ENCODE measurements around the gene ADAT3. TPM values are rescaled to one million over a fixed set of nuclear protein-coding genes. Genes with fewer than 3 reads are reported as not detected.
A peak's percentile ranks its signal among the peaks of the same experiment; 100 is the strongest.

Gene ADAT3
- polyA plus RNA-seq, 6 donors from 2014 or later, result 1.9 to 6.1 (median 3.6) TPM

DNA sequence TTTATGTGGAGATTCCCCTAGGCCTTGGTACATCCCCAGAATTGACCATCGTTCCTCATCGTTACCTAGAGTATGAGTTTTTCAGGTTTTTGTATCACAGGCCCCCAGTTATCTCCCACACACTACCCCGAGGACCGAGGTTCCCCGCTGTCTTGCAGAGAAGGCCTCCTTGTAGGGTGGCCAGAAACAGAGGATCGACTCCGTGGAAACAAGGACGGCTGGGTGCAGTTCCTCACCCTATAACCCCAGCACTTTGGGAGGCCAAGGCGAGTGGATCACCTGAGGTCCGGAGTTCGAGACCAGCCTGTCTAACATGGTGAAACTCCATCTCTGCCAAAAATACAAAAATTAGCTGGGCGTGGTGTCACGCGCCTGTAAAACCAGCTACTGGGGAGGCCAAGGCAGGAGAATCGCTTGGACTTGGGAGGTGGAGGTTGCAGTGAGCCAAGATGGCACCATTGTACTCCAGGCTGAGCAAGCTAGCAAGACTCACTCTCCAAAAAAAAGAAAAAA is 720 bp downstream of the ADAT3 start:
- Mint-ChIP-seq H3K27ac (peak overlapping the region; percentile 63 to 99 (median 93)), H3K4me3 (peak overlapping the region; percentile 85 to 94 (median 90)), H3K27me3 (no peaks in the 10 kb centered on the region), H3K36me3 (no peaks in the 10 kb centered on the region), H3K9me3 (no peaks in the 10 kb centered on the region), H3K4me1 (peaks cover 38 to 68% (median 66%) of the 10 kb centered on the region in 3 donors)
- no peak for DNase-seq
- no peak for ATAC-seq (ENCODE audit: low read depth in 2 of 2)

DNA sequence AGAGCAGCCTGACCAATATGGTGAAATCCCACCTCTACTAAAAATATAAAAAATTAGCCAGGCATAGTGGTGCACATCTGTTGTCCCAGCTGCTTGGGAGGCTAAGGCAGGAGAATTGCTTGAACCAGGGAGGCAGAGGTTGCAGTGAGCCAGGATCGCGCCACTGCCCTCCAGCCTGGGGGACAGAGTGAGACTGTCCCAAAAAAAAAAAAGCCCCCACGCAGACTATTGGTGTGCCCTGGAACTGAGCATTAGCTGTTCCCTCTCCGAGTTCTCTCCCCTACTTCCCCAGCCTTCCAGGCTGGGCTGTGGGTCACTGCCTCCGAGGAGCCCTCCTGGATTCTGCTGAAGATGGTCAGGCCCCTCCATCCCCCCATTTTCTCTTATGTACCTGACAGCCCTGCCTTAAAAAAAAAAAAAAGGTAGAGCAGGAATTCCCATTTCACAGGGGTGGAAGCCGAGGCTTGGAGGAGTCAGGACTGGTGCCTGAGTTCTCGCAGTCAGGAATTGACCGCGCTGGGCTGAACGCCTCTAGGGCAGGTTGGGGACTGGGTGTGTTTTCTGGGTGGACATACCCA is 1.9 kb downstream of the ADAT3 start:
- H3K4me3 Mint-ChIP-seq, result peak overlapping the region in 7 of 8 donors; percentile 24 to 70 (median 49)
- H3K27me3 Mint-ChIP-seq, result no peaks in the 10 kb centered on the region
- no peaks in the 10 kb centered on the region for H3K9me3 Mint-ChIP-seq
- DNase-seq, result no peak
- peaks cover 35 to 67% (median 62%) of the 10 kb centered on the region in 3 donors for H3K4me1 Mint-ChIP-seq
- ATAC-seq (ENCODE audit: low read depth in 2 of 2), result no peak
- H3K36me3 Mint-ChIP-seq, result no peaks in the 10 kb centered on the region
- no peak overlapping the region for H3K27ac Mint-ChIP-seq

DNA sequence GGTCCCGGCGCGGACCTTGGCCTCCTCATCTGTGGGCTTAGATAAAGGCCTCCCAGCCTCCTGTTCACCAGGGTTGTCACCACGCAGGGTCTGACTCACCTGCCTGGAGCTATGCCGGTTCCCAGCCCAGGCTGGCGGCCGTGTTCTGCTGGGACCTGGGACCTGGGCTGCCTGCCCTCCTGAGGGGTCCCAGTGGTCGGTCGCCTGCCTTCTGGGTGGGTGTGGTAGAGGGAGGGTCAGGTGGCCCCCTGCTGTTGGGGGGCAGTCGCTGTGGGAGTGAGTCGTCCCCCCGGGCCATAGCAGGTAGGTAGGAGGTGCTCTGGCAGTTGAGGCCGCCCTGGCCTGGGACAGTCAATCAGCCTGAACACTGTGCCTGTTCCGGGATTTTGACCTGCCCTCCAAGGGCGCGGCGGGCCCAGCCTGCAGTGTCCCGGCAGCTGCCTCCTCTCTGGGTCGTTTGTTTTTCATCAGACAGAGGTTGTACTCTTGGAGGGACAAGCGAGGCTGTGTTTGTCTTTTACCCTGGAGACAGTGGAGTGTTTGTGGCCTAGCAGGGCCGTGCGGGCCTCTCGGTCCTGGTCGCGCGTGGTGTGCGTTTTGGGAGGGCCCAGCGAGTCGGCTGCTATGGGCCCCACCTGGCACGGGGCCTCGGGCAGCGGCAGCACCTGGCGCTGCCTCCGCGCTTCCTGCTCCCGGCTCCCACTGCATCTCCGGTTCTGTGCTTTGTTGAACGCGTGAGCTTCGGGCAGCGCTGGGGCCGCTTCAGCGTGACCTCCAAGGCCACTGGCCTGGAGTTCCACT is 2.6 kb downstream of the ADAT3 start:
- Mint-ChIP-seq H3K9me3 (no peaks in the 10 kb centered on the region), H3K36me3 (no peaks in the 10 kb centered on the region), H3K4me3 (peak overlapping the region in 3 of 8 donors; percentile 6 to 70 (median 44)), H3K27ac (no peak overlapping the region), H3K4me1 (peaks cover 35 to 65% (median 62%) of the 10 kb centered on the region in 3 donors), H3K27me3 (no peaks in the 10 kb centered on the region)
- ATAC-seq (ENCODE audit: low read depth in 2 of 2) (no peak), DNase-seq (no peak)

DNA sequence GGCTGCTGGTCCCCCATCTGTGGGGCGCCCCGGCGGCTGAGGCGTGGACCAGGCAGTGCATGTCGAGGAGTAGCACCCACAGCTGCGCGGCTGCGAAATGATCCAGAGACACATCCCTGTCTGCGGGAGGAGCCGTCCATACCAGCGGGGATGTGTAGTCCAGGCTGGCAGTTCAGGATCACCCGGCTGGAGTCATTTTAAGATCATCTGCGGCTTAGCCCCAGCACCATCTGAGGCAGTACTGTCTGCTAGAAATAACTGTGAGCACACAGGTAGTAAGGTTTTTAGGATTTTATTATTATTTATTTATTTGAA is 3.1 kb downstream of the ADAT3 start:
- no peak for DNase-seq
- no peaks in the 10 kb centered on the region for H3K36me3 Mint-ChIP-seq
- H3K4me1 Mint-ChIP-seq, result peaks cover 35 to 60% (median 56%) of the 10 kb centered on the region in 3 donors
- no peak for ATAC-seq (ENCODE audit: low read depth in 2 of 2)
- H3K9me3 Mint-ChIP-seq, result no peaks in the 10 kb centered on the region
- no peaks in the 10 kb centered on the region for H3K27me3 Mint-ChIP-seq
- peak overlapping the region in 1 of 6 donors; percentile 54 for H3K27ac Mint-ChIP-seq
- H3K4me3 Mint-ChIP-seq, result peak overlapping the region in 1 of 8 donors; percentile 76

DNA sequence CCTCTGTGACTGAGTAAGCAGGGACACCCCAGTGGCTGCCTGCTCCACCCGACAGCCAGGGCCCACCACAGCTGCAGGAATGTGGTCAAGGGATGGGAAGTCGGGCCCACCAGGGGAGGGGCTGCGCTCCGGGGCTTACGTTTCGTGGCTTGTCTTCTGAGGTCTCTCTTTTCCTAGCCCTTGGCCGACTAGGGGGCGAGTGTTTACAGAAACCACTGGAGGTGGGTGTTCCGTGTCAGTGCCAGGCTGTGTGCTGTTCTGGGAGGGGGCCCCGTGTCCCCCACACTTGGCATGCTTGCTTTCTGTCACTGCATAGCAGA is 4.5 kb downstream of the ADAT3 start:
- peak overlapping the region in 4 of 8 donors; percentile 25 to 73 (median 54) for H3K4me3 Mint-ChIP-seq
- H3K36me3 Mint-ChIP-seq, result no peaks in the 10 kb centered on the region
- no peaks in the 10 kb centered on the region for H3K9me3 Mint-ChIP-seq
- H3K27me3 Mint-ChIP-seq, result no peaks in the 10 kb centered on the region
- ATAC-seq (ENCODE audit: low read depth in 2 of 2), result no peak
- H3K27ac Mint-ChIP-seq, result peak overlapping the region in 4 of 6 donors; percentile 53 to 74 (median 64)
- DNase-seq, result no peak
- H3K4me1 Mint-ChIP-seq, result peaks cover 24 to 47% (median 43%) of the 10 kb centered on the region in 3 donors

DNA sequence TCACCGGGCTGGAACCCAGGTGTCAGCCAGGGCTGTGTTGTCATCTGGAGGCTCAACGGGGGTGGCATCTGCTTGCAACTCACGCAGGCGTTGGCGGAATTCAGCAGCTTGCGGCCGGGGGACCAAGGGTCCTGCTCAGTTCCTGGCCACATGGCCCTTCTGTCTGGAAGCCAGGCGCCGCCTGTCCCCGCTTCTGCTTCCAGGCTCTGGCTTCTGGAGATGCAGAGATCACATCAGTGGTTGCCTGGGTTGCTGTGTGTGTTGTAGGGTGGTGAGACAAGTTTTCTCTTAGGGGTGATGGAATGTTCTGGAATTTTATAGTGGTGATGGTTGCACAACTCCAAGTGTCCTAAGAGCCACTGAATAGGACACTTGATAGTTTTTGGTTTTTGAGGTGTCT is 5.0 kb downstream of the ADAT3 start:
- H3K36me3 Mint-ChIP-seq, result no peaks in the 10 kb centered on the region
- peak overlapping the region in 5 of 8 donors; percentile 32 to 59 (median 50) for H3K4me3 Mint-ChIP-seq
- ATAC-seq (ENCODE audit: low read depth in 2 of 2) (no peak), DNase-seq (no peak)
- H3K27me3 Mint-ChIP-seq, result no peaks in the 10 kb centered on the region
- H3K27ac Mint-ChIP-seq, result peak overlapping the region in 4 of 6 donors; percentile 33 to 61 (median 56)
- H3K4me1 Mint-ChIP-seq, result peaks cover 24 to 45% (median 40%) of the 10 kb centered on the region in 3 donors
- no peaks in the 10 kb centered on the region for H3K9me3 Mint-ChIP-seq

DNA sequence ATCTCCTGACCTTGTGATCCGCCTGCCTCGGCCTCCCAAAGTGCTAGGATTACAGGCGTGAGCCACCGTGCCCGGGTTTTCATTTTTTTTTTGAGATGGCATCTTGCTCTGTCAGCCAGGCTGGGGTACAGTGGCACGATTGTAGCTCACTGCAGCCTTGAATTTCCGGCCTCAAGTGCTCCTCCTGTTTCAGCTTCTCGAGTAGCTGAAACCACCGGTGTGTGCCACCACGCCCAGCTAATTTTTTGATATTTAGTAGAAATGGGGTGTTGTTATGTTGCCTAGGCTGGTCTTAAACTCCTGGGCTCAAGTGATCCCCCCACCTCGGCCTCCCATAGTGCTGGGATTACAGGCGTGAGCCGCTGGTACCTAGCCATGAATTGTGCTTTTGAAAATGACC is 5.9 kb downstream of the ADAT3 start:
- ATAC-seq (ENCODE audit: low read depth in 2 of 2) (no peak), DNase-seq (no peak)
- Mint-ChIP-seq H3K27me3 (no peaks in the 10 kb centered on the region), H3K27ac (peak overlapping the region in 1 of 6 donors; percentile 50), H3K4me1 (peaks cover 18 to 39% (median 39%) of the 10 kb centered on the region in 3 donors), H3K36me3 (no peaks in the 10 kb centered on the region), H3K9me3 (no peaks in the 10 kb centered on the region), H3K4me3 (no peak overlapping the region)

DNA sequence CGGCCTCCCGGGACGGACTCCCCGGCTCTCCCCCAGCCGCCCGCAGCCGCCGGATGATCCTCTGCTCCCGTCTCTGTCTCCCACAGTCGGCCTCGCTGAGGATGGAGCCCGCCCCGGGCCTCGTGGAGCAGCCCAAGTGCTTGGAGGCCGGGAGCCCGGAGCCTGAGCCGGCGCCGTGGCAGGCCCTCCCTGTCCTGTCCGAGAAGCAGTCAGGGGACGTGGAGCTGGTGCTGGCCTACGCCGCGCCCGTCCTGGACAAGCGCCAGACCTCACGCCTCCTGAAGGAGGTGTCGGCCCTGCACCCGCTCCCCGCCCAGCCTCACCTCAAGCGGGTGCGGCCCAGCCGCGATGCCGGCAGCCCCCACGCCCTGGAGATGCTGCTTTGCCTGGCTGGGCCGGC is 6.8 kb downstream of the ADAT3 start:
- no peak for ATAC-seq (ENCODE audit: low read depth in 2 of 2)
- Mint-ChIP-seq H3K9me3 (no peaks in the 10 kb centered on the region), H3K27ac (no peak overlapping the region), H3K27me3 (no peaks in the 10 kb centered on the region), H3K4me3 (no peak overlapping the region), H3K4me1 (peaks cover 18 to 35% (median 33%) of the 10 kb centered on the region in 3 donors), H3K36me3 (no peaks in the 10 kb centered on the region)
- DNase-seq, result no peak

DNA sequence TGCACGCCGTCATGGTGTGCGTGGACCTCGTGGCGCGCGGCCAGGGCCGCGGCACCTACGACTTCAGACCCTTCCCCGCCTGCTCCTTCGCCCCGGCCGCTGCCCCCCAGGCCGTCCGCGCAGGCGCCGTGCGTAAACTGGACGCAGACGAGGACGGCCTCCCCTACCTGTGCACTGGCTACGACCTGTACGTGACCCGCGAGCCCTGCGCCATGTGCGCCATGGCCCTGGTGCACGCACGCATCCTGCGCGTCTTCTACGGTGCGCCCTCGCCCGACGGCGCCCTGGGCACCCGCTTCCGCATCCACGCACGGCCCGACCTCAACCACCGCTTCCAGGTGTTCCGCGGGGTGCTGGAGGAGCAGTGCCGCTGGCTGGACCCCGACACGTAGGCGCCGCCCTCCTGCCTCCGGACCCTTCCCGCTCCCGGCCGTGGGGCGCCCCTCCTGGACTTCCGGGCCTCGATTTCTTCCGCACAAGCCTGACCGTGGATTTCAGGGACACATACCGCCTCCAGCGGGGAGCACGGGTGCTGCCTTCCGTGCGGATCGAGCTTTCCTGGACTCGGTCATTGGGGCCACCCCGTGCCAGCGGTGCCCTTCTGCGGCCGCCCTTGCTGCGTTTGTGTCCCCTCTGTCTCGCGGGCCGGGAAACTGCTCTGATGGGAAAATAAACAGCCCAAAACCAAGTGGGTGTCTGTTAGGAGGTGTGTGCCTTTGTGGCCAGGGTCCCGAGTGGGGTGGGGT is 7.7 kb downstream of the ADAT3 start:
- no peaks in the 10 kb centered on the region for H3K27me3 Mint-ChIP-seq
- H3K9me3 Mint-ChIP-seq, result no peaks in the 10 kb centered on the region

DNA sequence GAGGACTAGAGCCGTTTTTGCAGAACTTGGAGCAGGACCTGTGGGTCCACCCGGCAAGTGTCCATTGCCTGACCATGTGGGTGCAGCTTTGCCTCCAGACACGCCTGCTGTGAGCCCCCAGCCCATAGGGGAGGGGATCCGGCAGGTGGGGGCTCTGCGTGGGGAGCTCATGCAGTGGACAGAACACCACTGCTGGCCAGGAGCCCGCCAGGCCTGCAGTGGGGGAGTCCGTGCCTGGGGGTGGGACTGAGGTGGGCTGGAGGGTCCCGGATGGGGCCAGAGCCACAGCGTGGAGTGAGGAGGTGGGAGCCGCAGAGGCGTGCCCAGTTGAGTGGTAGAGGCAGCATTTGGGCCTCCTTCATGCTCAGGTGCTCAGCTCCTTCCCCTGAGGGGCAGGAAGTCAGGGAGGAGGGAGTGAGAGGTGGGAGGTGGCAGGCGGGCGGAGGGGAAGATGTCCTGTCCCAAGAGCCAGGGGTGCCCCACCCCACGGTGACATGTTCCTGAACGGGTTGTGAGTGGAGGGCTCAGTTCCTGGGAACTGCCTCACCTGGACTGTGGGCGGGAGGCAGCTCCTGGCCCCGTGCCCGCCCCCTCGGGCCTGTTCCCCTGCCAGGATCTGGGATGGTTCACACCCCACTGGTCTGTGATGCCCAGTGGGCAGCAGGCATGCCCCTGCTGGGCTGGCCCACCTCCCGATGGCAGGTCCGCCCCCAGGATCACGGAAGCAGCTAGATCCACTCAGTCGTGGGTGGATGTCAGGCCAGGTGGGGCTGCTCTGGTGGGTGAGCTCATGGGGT is 8.8 kb downstream of the ADAT3 start:
- ATAC-seq (ENCODE audit: low read depth in 2 of 2) (no peak), DNase-seq (no peak)
- Mint-ChIP-seq H3K9me3 (no peaks in the 10 kb centered on the region), H3K4me1 (peaks cover 17 to 29% (median 21%) of the 10 kb centered on the region in 3 donors), H3K27ac (no peak overlapping the region), H3K27me3 (no peaks in the 10 kb centered on the region), H3K36me3 (no peaks in the 10 kb centered on the region), H3K4me3 (no peak overlapping the region)

More for the DNA sequence above, 7.7 kb downstream of the ADAT3 start:
- Mint-ChIP-seq H3K27ac (no peak overlapping the region), H3K4me1 (peaks cover 19 to 36% (median 25%) of the 10 kb centered on the region in 3 donors), H3K36me3 (no peaks in the 10 kb centered on the region), H3K4me3 (peak overlapping the region in 1 of 8 donors; percentile 29)
- DNase-seq (no peak), ATAC-seq (ENCODE audit: low read depth in 2 of 2) (no peak)

DNA sequence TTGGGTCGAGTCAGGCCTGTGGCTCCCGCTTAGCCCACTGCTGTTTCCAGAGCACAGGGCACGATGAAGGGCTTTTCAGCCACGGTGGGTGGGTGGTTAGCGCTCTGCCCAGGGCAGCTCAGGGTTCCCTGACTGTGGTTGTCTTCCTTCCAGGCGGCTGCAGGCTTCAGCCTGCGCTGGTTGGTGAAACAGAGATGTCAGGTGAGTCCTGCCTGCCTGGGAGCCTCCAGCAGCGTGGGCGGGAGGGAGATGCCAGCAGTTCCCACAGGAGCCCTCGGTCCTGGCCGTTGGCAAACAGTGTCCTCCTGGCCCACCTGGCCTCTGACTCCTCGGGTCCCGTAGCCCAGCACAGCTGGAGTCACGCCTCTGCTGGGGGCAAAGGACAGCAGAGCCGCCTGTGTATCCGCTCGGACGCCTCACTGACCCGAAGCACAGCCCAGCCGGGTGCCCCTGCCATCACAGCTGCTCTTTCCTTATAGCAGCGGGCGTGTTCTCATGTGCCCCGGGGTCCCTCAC is 9.7 kb downstream of the ADAT3 start:
- Mint-ChIP-seq H3K4me3 (no peak overlapping the region), H3K9me3 (no peaks in the 10 kb centered on the region), H3K27ac (no peak overlapping the region), H3K4me1 (peaks cover 9 to 20% (median 12%) of the 10 kb centered on the region in 3 donors), H3K36me3 (no peaks in the 10 kb centered on the region), H3K27me3 (no peaks in the 10 kb centered on the region)
- ATAC-seq (ENCODE audit: low read depth in 2 of 2) (no peak), DNase-seq (no peak)

DNA sequence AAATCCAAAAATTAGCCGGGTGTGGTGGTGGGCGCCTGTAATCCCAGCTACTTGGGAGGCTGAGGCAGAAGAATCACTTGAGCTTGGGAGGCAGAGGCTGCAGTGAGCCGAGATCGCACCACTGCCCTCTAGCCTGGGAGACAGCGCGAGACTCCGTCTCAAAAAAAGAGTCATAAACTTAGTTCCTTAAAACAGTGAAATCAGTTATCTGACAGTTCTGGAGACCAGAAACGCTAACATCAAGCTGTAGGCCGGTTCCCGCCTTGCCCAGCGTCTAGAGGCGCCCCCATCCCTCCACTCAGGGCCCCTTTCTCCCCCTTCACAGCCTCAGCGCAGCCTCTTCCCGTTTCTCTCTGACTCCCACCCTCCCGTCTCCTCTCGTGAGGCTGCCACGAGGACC is 11.9 kb downstream of the ADAT3 start:
- peaks cover 5 to 7% (median 5%) of the 10 kb centered on the region in 3 donors for H3K4me1 Mint-ChIP-seq

DNA sequence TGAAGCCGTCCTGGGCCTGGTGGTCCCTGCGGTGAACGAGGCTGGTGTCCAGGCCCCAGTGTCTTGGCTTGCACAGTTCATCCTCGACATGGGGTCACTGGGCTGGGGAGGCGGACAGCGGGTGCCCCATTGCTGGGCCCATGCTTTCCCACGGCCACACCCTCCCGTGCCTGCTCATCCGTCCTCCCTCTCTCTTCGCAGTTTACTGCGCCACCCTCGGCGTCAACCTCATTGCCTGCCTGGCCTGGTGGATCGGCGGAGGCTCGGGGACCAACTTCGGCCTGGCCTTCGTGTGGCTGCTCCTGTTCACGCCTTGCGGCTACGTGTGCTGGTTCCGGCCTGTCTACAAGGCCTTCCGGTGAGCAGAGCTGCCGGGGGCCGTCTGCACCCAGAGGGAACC is 12.7 kb downstream of the ADAT3 start:
- no peak for ATAC-seq (ENCODE audit: low read depth in 2 of 2)
- Mint-ChIP-seq H3K36me3 (no peaks in the 10 kb centered on the region), H3K4me1 (peaks cover 5 to 7% (median 5%) of the 10 kb centered on the region in 3 donors), H3K4me3 (no peak overlapping the region), H3K9me3 (no peaks in the 10 kb centered on the region), H3K27ac (no peak overlapping the region), H3K27me3 (no peaks in the 10 kb centered on the region)
- no peak for DNase-seq

More for the DNA sequence above, 11.9 kb downstream of the ADAT3 start:
- H3K36me3 Mint-ChIP-seq, result no peaks in the 10 kb centered on the region
- H3K4me3 Mint-ChIP-seq, result no peak overlapping the region
- no peaks in the 10 kb centered on the region for H3K27me3 Mint-ChIP-seq
- peak overlapping the region in 2 of 6 donors; percentile 36 to 41 for H3K27ac Mint-ChIP-seq
- ATAC-seq (ENCODE audit: low read depth in 2 of 2), result no peak
- H3K9me3 Mint-ChIP-seq, result no peaks in the 10 kb centered on the region
- no peak for DNase-seq

All from naive B cell (primary cell).